NT2/D1 (cell line): ENCODE results near the gene STX7.
A peak's percentile ranks its signal among the peaks of the same experiment; 100 is the strongest.

Source experiments
- DNase-seq: peaks from one replicate; pipeline ENCODE4 v3.0.0-alpha.2; 2011; ENCODE audit warnings: low read depth, low spot score
- H3K27me3 ChIP-seq: 2 replicates; pipeline ENCODE4 v1.6.0; 2011; ENCODE audit warnings: mild to moderate bottlenecking; ENCODE audit not compliant: insufficient read length, insufficient read depth
- H3K36me3 ChIP-seq: 2 replicates; pipeline ENCODE4 v1.6.1; 2011; ENCODE audit warnings: mild to moderate bottlenecking, low read length, mixed read lengths; ENCODE audit not compliant: insufficient read depth, insufficient read length
- H3K4me1 ChIP-seq: 2 replicates; pipeline ENCODE4 v1.5.1; 2011; ENCODE audit not compliant: insufficient read depth, insufficient read length
- H3K4me3 ChIP-seq: 2 replicates; pipeline ENCODE4 v1.5.1; 2011; ENCODE audit warnings: low read depth; ENCODE audit not compliant: insufficient read length
- H3K9ac ChIP-seq: 2 replicates; pipeline ENCODE4 v1.6.0; 2011; ENCODE audit warnings: low read depth; ENCODE audit not compliant: insufficient read length
- H3K9me3 ChIP-seq: 2 replicates; pipeline ENCODE4 v1.5.1; 2011; ENCODE audit warnings: mild to moderate bottlenecking, low read length; ENCODE audit not compliant: insufficient read depth
- SUZ12 ChIP-seq: IDR thresholded peaks from 2 replicates; pipeline ENCODE4 v1.6.1; 2011; ENCODE audit not compliant: insufficient read length, insufficient read depth; ENCODE audit errors: extremely low read depth
- YY1 ChIP-seq: IDR thresholded peaks from 2 replicates; pipeline ENCODE4 v1.6.1; 2011; ENCODE audit not compliant: insufficient read length, insufficient read depth
- ZNF274 ChIP-seq: IDR thresholded peaks from 2 replicates; pipeline ENCODE4 v1.6.1; 2011; ENCODE audit warnings: mild to moderate bottlenecking, low read depth, low read length

The STX7 gene

DNA sequence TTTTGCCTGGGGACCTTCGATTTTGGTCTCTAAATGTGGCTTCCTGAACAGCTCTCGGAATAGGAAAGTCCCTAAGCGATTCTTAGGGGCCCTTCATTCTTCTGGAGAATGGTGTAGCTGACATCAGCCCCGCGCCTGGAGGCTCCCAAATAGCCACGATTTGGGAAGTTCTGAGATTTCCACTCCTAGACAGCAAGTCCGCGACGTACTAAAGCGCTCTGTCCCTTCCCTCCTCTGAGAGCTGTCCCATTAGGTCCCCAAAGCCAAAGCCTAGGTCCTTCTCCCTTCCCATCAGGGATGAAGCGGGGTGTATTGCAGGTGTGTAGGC, 112.4 kb downstream of the STX7 start:
- H3K9ac ChIP-seq: peak overlapping the region; percentile 72
- DNase-seq: no peak
- no peaks in the 10 kb centered on the region for H3K9me3 ChIP-seq
- H3K27me3 ChIP-seq: peaks cover 48% of the 10 kb centered on the region
- no peaks in the 10 kb centered on the region for H3K4me1 ChIP-seq
- TF ChIP-seq SUZ12 (no peak), YY1 (no peak), ZNF274 (no peak)
- no peaks in the 10 kb centered on the region for H3K36me3 ChIP-seq
- peak overlapping the region; percentile 68 for H3K4me3 ChIP-seq

DNA sequence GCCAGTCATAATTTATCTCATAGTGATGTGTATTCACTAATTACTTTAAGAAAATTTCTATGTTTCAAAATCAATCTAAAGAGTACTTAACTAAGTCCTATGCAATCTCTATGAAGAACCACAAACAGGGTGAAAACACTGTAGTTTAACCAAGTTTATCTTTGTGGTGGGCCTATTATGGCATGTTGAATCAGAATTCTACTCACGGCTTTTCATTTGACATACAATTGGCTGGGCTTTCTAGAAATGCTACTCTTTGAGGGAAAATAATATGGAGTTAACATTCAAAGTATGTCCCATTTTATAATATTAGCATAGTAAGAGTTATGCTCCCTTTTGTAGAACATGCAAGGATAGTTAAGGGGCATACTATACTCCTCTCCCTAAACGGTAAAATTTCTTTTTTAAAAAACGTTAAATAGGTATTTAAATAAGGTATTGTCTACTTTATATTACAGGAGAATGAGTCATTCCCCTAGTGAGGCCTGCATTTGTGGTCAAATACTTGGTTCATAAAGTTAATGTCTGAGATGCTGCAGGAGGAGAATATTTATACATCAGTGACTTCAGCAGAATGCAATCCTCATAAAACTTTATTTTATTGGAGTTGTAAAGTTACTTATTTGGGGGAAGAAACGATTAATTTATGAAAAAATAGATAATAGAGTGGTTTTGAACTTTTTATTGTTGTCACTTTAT, 113.4 kb downstream of the STX7 start:
- TF ChIP-seq YY1 (no peak), SUZ12 (no peak), ZNF274 (no peak)
- no peak overlapping the region for H3K4me3 ChIP-seq
- no peaks in the 10 kb centered on the region for H3K36me3 ChIP-seq
- no peak for DNase-seq
- H3K9ac ChIP-seq: no peak overlapping the region
- no peaks in the 10 kb centered on the region for H3K4me1 ChIP-seq
- peaks cover 48% of the 10 kb centered on the region for H3K27me3 ChIP-seq
- no peaks in the 10 kb centered on the region; the same call in 1 of the 2 replicates for H3K9me3 ChIP-seq
